Endodermal cell (in vitro differentiated cells): ENCODE results near the gene JAZF1. TPM values are rescaled to one million over a fixed set of nuclear protein-coding genes. Genes with fewer than 3 reads are reported as not detected.

Experiments
- DNase-seq: peaks from one replicate; pipeline ENCODE4 v3.0.0-alpha.2; 2017
- H3K27ac ChIP-seq: 2 replicates; pipeline ENCODE4 v1.5.1; 2013; ENCODE audit warnings: mild to moderate bottlenecking, low read depth, low read length, moderate library complexity
- H3K27me3 ChIP-seq: 2 replicates; pipeline ENCODE4 v1.6.1; 2013; ENCODE audit warnings: mild to moderate bottlenecking, low read length, moderate library complexity; ENCODE audit not compliant: insufficient read depth, control insufficient read depth, poor library complexity, severe bottlenecking
- H3K36me3 ChIP-seq: 2 replicates; pipeline ENCODE4 v1.7.0; 2013; ENCODE audit warnings: mild to moderate bottlenecking, low read length, moderate library complexity; ENCODE audit not compliant: control insufficient read depth, insufficient read depth
- H3K4me1 ChIP-seq: one replicate; pipeline ENCODE4 v1.7.0; 2013; ENCODE audit warnings: low read length; ENCODE audit not compliant: control insufficient read depth, insufficient read depth
- H3K4me3 ChIP-seq: 2 replicates; pipeline ENCODE4 v1.5.1; 2013; ENCODE audit warnings: mild to moderate bottlenecking, low read length, moderate library complexity
- H3K9ac ChIP-seq: 2 replicates; pipeline ENCODE4 v1.6.1; 2013; ENCODE audit warnings: mild to moderate bottlenecking, low read length, moderate library complexity; ENCODE audit not compliant: poor library complexity, severe bottlenecking; ENCODE audit errors: extremely low read depth
- H3K9me3 ChIP-seq: 2 replicates; pipeline ENCODE4 v1.6.1; 2013; ENCODE audit warnings: mild to moderate bottlenecking, low read length, moderate library complexity; ENCODE audit not compliant: control insufficient read depth
- H3K27ac Mint-ChIP-seq: 2 replicates; pipeline ENCODE4 v1.8.0; 2020; ENCODE audit warnings: mixed read lengths
- H3K27me3 Mint-ChIP-seq: 2 replicates; pipeline ENCODE4 v1.8.0; 2021; ENCODE audit warnings: mild to moderate bottlenecking, mixed read lengths; ENCODE audit not compliant: insufficient read depth
- H3K36me3 Mint-ChIP-seq: 2 replicates; pipeline ENCODE4 v1.8.0; 2020; ENCODE audit warnings: low read depth, mixed read lengths
- H3K4me1 Mint-ChIP-seq: 2 replicates; pipeline ENCODE4 v1.8.0; 2020; ENCODE audit warnings: mixed read lengths
- H3K4me3 Mint-ChIP-seq: 2 replicates; pipeline ENCODE4 v1.8.0; 2020; ENCODE audit warnings: mild to moderate bottlenecking, moderate library complexity, mixed read lengths
- H3K9me3 Mint-ChIP-seq: 2 replicates; pipeline ENCODE4 v1.8.0; 2020; ENCODE audit warnings: mild to moderate bottlenecking, mixed read lengths
- CTCF ChIP-seq: fragments of 200-600 bp; sonication (generic); conservative IDR thresholded peaks from 2 replicates; pipeline ENCODE4 v1.5.0; 2021; ENCODE audit warnings: antibody characterized with exemption, mild to moderate bottlenecking
- WGBS, 2 experiments: methylation state at CpG; one replicate each; pipeline versions ENCODE4 v1.1.5 to v1.1.7; 2013; ENCODE audit warnings: missing lambda C conversion rate in 2 of 2, mixed read lengths in 1 of 2; ENCODE audit not compliant: insufficient coverage in 1 of 2, insufficient read length in 1 of 2; 5-methylcytosine and 5-hydroxymethylcytosine counted together
- total RNA-seq, 2 donors: library from RNA; stranded (reverse); fragmentation: NEBNext Ultra II Directional in 1 of 2; extraction: Animal tissue kit (Norgen Biotek cat#: 25700) in 1 of 2; gene quantifications; 2 replicates in 1 of 2; 3 replicates in 1 of 2; pipeline ENCODE4 v1.2.1, GENCODE V29; 2021

JAZF1 gene
- total RNA-seq, 2 donors from 2014 or later = 18.3 to 33.6 TPM

DNA sequence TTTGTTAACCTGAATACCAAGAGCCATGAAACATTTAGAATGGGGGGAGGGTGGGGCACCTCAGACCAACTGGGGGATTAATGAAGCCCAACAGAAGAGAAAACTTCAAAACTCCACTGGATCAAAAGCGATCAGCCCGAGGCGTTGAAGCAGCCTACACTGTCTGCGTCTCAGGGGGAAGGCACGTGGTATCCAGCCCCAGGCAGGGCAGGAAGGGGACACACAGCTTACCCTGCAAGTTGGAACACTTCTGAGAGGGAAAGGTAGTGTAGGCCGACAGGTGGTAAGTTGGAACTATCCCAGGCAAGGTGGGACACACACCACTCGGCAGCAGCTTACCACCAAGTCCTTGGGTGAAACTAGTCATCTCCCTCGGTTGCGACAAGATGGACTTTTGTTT, 337.7 kb downstream of the JAZF1 start:
- Histone ChIP-seq H3K36me3 (peaks cover 9% of the 10 kb centered on the region), H3K4me1 (peaks cover 9% of the 10 kb centered on the region), H3K27ac (no peak overlapping the region), H3K9ac (no peak overlapping the region), H3K9me3 (no peaks in the 10 kb centered on the region), H3K27me3 (no peaks in the 10 kb centered on the region), H3K4me3 (no peak overlapping the region)
- no peak overlapping the region for H3K4me3 Mint-ChIP-seq
- peaks cover 15% of the 10 kb centered on the region for H3K4me1 Mint-ChIP-seq
- H3K9me3 Mint-ChIP-seq = no peaks in the 10 kb centered on the region
- H3K36me3 Mint-ChIP-seq = peaks cover 23% of the 10 kb centered on the region
- no peak for TF ChIP-seq CTCF
- no peaks in the 10 kb centered on the region for H3K27me3 Mint-ChIP-seq
- DNase-seq = no peak
- WGBS, 2 experiments = 90 to 91% methylated on average over 8 to 9 of the region's 9 CpGs
- H3K27ac Mint-ChIP-seq = peak overlapping the region; percentile 9

DNA sequence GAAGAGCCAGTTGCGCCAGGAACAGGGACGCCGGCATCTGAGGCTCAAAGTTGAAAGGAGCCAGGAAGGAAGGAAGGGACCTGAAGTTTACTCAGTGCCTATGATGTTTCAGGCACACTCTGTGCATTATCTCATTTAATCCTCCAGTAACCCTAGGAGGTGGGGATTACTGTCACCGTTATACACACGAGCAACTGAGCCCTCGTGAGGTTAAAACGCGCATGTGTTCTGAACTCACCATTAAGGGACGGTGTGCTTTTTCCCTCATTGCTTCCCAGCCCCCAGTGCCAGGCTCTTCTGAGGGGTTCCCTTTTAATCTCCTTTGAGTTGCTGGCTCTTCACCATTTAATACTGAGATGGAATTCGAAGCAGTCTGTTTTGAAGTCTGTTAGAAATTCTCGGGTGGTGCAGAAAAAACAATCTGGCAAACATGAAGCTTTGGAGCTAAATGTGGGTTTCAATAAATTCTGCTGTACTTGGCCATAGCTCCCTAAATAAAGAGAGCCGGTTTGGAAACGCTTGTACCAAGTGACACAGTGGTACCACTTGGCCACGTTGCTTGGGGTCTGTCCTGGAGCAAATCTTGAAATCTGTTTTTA, 338.4 kb downstream of the JAZF1 start:
- peaks cover 9% of the 10 kb centered on the region for H3K4me1 ChIP-seq
- H3K4me3 Mint-ChIP-seq = no peak overlapping the region
- H3K9me3 Mint-ChIP-seq = no peaks in the 10 kb centered on the region
- H3K27ac Mint-ChIP-seq = no peak overlapping the region
- DNase-seq = no peak
- H3K4me1 Mint-ChIP-seq = peaks cover 15% of the 10 kb centered on the region
- no peaks in the 10 kb centered on the region for H3K9me3 ChIP-seq
- H3K27me3 ChIP-seq = no peaks in the 10 kb centered on the region
- no peaks in the 10 kb centered on the region for H3K27me3 Mint-ChIP-seq
- peaks cover 9% of the 10 kb centered on the region for H3K36me3 ChIP-seq
- no peak overlapping the region for H3K9ac ChIP-seq
- H3K36me3 Mint-ChIP-seq = peaks cover 23% of the 10 kb centered on the region
- no peak overlapping the region for H3K4me3 ChIP-seq
- no peak overlapping the region for H3K27ac ChIP-seq
- TF ChIP-seq CTCF = peak; percentile 28
- 73 to 77% methylated on average over 10 to 14 of the region's 14 CpGs for WGBS, 2 experiments

- no peak for DNase-seq
- Mint-ChIP-seq H3K9me3 (no peaks in the 10 kb centered on the region), H3K4me3 (no peak overlapping the region), H3K27ac (no peak overlapping the region), H3K4me1 (peaks cover 15% of the 10 kb centered on the region), H3K27me3 (no peaks in the 10 kb centered on the region), H3K36me3 (peaks cover 26% of the 10 kb centered on the region)
- Histone ChIP-seq H3K27me3 (no peaks in the 10 kb centered on the region), H3K36me3 (peaks cover 9% of the 10 kb centered on the region), H3K4me1 (peaks cover 9% of the 10 kb centered on the region), H3K9me3 (no peaks in the 10 kb centered on the region), H3K27ac (no peak overlapping the region), H3K4me3 (no peak overlapping the region), H3K9ac (no peak overlapping the region)
- no peak for TF ChIP-seq CTCF
- 95 to 98% methylated on average over 15 to 18 of the region's 18 CpGs for WGBS, 2 experiments
These were observed 339.7 kb downstream of the JAZF1 start for GRCh38 chr7:27840760-27841364.
